ENCODE measurements around the gene RPS21.

GRCh38 chr20:62356589-62357186, 30.2 kb upstream of the RPS21 start:
- TF ChIP-seq POLR2AphosphoS5 (IDR thresholded peaks at IDR 0.05; ENCODE audit: low read depth, low read length) = no peak
- TF ChIP-seq POLR2A (IDR thresholded peaks at IDR 0.05; ENCODE audit: low read depth, low read length) = no peak
- no peak for TF ChIP-seq TAF1 (IDR thresholded peaks at IDR 0.05; ENCODE audit: borderline replicate concordance, low read depth, low read length)

All from GM12892 (cell line).